GM06990 (cell line): Measurements from ENCODE around the gene AK5.
"Not testable (repeated sequence)": the region's sequence is repeated elsewhere in the genome, so short reads cannot be mapped to it uniquely, and the experiment has no call there.

Experiments
- DNase-seq: peaks from one replicate; pipeline ENCODE4 v3.0.0-alpha.2; 2011; ENCODE audit not compliant: insufficient read length; ENCODE audit errors: extremely low read depth
- H3K27me3 ChIP-seq: replicated peaks from 2 replicates; pipeline ENCODE4 v1.6.0; 2011; ENCODE audit warnings: low read length; ENCODE audit not compliant: control insufficient read depth, insufficient read depth
- H3K36me3 ChIP-seq: 2 replicates; pipeline ENCODE4 v1.5.1; 2011; ENCODE audit warnings: low read length; ENCODE audit not compliant: control insufficient read depth, insufficient read depth
- H3K4me3 ChIP-seq: replicated peaks from 2 replicates; pipeline ENCODE4 v1.5.1; 2011; ENCODE audit warnings: low read depth, mild to moderate bottlenecking, control low read depth, low read length
- TF ChIP-seq, protein P1 (sequence below): IDR thresholded peaks from 2 replicates; pipeline ENCODE4 v1.5.1; 2011; ENCODE audit warnings: low read length, control low read depth, mild to moderate bottlenecking, inconsistent platforms; ENCODE audit not compliant: insufficient read depth, poor library complexity, severe bottlenecking

Gene AK5

DNA sequence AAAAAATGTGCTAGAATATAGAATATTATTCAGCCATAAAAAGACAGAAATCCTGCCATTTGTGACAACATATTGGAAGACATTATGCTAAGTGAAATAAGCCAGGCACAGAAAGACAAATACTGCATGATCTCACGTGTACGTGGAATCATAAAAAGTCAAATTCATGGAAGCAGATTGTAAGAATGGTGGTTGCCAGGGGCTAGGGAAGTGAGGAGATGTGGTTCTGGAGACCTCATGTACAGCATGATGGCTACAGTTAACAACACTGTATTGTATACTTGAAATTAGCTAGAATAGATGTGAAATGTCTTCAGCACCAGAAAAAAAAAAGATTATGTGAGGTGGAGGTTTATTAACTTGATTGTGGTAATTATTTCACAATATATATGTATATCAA lies 234.3 kb downstream of the AK5 start:
- Histone ChIP-seq H3K27me3 (no peaks in the 10 kb centered on the region; the same call in none of the 2 replicates), H3K36me3 (no peaks in the 10 kb centered on the region), H3K4me3 (no peak overlapping the region)
- no peak for DNase-seq
- TF ChIP-seq, protein P1, sequence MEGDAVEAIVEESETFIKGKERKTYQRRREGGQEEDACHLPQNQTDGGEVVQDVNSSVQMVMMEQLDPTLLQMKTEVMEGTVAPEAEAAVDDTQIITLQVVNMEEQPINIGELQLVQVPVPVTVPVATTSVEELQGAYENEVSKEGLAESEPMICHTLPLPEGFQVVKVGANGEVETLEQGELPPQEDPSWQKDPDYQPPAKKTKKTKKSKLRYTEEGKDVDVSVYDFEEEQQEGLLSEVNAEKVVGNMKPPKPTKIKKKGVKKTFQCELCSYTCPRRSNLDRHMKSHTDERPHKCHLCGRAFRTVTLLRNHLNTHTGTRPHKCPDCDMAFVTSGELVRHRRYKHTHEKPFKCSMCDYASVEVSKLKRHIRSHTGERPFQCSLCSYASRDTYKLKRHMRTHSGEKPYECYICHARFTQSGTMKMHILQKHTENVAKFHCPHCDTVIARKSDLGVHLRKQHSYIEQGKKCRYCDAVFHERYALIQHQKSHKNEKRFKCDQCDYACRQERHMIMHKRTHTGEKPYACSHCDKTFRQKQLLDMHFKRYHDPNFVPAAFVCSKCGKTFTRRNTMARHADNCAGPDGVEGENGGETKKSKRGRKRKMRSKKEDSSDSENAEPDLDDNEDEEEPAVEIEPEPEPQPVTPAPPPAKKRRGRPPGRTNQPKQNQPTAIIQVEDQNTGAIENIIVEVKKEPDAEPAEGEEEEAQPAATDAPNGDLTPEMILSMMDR, result no peak

DNA sequence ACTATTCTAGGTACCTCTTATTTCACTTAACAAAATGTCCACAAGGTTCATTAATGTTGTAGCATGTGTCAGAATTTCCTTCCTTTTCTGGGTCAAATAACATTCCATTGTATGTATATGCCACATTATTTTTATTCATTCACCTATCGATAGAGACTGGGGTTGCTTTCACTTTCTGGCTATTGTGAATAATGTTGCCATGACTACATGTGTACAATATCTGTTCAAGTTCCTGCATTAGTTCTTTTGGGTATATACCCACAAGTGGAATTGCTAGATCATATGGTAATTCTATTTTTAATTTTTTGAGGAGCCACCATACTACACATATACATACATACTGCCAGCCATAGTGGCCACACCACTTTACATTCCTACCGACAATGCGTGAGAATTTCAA lies 242.2 kb downstream of the AK5 start:
- TF ChIP-seq, protein P1, result no peak
- Histone ChIP-seq H3K4me3 (no peak overlapping the region), H3K36me3 (no peaks in the 10 kb centered on the region), H3K27me3 (no peaks in the 10 kb centered on the region)
- no peak for DNase-seq

DNA sequence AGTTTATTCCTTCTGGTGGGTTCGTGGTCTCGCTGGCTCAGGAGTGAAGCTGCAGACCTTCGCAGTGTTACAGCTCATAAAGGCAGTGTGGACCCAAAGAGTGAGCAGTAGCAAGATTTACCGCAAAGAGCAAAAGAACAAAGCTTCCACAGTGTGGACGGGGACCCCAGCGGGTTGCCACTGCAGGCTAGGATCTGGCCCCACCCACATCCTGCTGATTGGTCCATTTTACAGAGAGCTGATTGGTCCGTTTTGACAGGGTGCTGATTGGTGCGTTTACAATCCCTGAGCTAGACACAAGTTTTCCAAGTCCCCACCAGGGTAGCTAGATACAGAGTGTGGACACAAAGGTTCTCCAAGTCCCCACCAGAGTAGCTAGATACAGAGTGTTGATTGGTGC lies 249.3 kb downstream of the AK5 start:
- not testable (repeated sequence) for DNase-seq, H3K27me3 ChIP-seq, H3K4me3 ChIP-seq, H3K36me3 ChIP-seq

DNA sequence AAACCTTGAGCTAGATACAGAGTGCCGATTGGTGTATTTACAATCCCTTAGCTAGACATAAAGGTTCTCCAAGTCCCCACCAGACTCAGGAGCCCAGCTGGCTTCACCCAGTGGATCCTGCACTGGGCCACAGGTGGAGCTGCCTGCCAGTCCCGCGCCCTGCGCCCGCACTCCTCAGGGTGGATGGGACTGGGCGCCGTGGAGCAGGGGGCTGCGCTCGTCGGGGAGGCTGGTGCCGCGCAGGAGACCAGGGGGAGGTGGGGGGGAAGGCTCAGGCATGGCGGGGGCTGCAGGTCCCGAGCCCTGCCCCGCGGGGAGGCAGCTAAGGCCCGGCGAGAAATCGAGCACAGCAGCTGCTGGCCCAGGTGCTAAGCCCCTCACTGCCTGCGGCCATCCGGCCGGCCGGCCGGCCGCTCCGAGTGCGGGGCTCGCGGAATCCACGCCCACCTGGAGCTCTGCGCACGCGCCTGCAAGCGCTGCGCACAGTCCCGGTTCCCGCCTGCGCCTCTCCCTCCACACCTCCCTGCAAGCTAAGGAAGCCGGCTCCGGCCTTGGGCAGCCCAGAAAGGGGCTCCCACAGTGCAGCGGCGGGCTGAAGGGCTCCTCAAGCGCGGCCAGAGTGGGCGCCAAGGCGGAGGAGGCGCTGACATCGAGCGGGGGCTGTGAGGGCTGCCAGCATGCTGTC lies 249.9 kb downstream of the AK5 start:
- not testable (repeated sequence) for H3K27me3 ChIP-seq, H3K36me3 ChIP-seq, DNase-seq, H3K4me3 ChIP-seq

DNA sequence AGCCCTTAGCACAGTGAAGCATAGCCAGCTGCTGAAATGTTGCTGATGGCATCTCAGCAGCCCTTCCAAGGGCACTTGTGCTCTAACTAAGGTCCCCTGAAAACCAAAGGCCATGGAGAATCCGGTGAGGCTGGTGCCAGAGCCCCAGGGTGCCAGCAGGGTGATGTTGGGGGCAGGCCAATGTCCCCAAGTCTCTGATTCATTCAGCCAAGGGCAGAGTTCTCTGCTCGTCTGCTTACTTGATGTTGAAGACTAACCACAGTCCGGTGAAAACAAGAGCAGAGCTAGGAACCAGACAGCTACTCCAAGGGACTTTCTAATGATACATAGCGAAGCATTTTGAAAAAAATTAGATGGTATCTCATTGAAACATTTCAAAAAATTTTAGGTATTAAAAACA lies 250.8 kb downstream of the AK5 start:
- Histone ChIP-seq H3K27me3 (no peaks in the 10 kb centered on the region; the same call in 1 of the 2 replicates), H3K36me3 (no peaks in the 10 kb centered on the region), H3K4me3 (no peak overlapping the region)
- TF ChIP-seq, protein P1, result no peak
- no peak for DNase-seq

DNA sequence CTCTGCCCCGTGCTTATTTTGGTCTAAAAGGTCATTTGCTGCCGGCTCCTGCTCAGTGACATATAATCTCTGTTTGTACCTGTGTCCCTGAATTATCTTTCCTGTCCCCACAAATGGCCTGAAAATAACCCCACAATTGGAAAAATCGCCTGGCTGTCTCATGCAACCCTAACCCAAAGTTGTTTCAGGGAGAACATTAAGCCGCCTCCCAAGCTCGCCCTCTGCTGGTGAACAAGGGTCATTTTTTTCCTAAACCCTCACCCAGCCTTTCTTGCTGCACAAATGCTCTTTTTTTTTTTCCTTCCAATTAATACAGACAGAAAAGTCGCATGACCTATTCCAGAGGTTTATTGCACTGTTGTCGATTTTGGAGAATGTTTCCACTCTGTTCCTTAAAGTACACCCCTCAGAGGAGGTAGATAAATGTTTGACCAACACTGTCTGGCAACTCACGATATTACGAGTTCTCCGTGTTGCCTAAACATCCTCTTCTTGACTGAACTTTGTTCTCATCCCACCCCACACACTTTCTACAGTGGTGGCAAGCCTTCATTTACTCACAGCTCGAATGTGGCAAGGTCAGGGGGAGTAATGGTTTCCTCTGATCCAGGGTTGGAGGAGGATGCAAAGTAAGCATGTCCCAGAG lies 252.0 kb downstream of the AK5 start:
- Histone ChIP-seq H3K27me3 (no peaks in the 10 kb centered on the region; the same call in 1 of the 2 replicates), H3K36me3 (no peaks in the 10 kb centered on the region), H3K4me3 (no peak overlapping the region)
- no peak for DNase-seq
- TF ChIP-seq, protein P1, result peak; percentile 88

DNA sequence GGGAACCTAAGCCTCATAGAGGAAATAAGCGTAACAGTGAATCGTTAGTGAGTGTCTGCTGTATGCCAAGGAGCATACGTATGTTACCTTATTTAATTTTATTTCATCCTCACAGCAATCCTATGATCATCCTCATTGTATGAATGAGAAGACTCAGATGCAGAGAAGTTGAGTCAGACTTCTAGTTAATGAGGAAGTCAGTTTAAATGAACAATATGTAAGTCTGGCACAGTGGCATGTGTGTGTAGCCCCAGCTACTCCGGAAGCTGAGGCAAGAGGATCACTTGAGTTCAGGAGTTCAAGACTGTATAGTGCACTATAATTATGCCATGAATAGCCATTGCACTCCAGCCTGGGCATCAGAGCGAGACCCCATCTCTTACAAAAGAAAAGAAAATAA lies 252.6 kb downstream of the AK5 start:
- Histone ChIP-seq H3K27me3 (no peaks in the 10 kb centered on the region; the same call in 1 of the 2 replicates), H3K4me3 (no peak overlapping the region), H3K36me3 (no peaks in the 10 kb centered on the region)
- TF ChIP-seq, protein P1, result no peak
- DNase-seq, result no peak
